Kidney epithelial cell (primary cell): Measurements from ENCODE around the gene TMTC1. TPM values are rescaled to one million over a fixed set of nuclear protein-coding genes. Genes with fewer than 3 reads are reported as not detected.

Experiments used
- DNase-seq: peaks from one replicate; pipeline ENCODE4 v3.0.0-alpha.2; 2010; ENCODE audit warnings: low read depth
- H3K27me3 ChIP-seq: 2 replicates; pipeline ENCODE4 v1.6.0; 2011; ENCODE audit warnings: low read length; ENCODE audit not compliant: control insufficient read depth, insufficient read depth
- H3K36me3 ChIP-seq: 2 replicates; pipeline ENCODE4 v1.5.1; 2011; ENCODE audit warnings: low read length; ENCODE audit not compliant: control insufficient read depth, insufficient read depth
- H3K4me3 ChIP-seq: 2 replicates; pipeline ENCODE4 v1.5.1; 2011; ENCODE audit warnings: low read depth, mild to moderate bottlenecking, control low read depth, low read length
- total RNA-seq: library from RNA; depleted of rRNA; stranded (reverse); fragments of >200 nt; gene quantifications from 2 replicates; pipeline ENCODE4 v1.2.3, GENCODE V29; 2015
- TF ChIP-seq, protein P1 (sequence below): IDR thresholded peaks from 2 replicates; pipeline ENCODE4 v1.5.1; 2011; ENCODE audit warnings: mild to moderate bottlenecking, moderate library complexity, low read length, control low read depth, inconsistent platforms; ENCODE audit not compliant: insufficient read depth, poor library complexity, severe bottlenecking

The TMTC1 gene
- total RNA-seq, 1 donor from 2014 or later = 1.6 TPM

- no peak for DNase-seq
- H3K36me3 ChIP-seq = no peaks in the 10 kb centered on the region
- H3K27me3 ChIP-seq = no peaks in the 10 kb centered on the region
- TF ChIP-seq, protein P1, sequence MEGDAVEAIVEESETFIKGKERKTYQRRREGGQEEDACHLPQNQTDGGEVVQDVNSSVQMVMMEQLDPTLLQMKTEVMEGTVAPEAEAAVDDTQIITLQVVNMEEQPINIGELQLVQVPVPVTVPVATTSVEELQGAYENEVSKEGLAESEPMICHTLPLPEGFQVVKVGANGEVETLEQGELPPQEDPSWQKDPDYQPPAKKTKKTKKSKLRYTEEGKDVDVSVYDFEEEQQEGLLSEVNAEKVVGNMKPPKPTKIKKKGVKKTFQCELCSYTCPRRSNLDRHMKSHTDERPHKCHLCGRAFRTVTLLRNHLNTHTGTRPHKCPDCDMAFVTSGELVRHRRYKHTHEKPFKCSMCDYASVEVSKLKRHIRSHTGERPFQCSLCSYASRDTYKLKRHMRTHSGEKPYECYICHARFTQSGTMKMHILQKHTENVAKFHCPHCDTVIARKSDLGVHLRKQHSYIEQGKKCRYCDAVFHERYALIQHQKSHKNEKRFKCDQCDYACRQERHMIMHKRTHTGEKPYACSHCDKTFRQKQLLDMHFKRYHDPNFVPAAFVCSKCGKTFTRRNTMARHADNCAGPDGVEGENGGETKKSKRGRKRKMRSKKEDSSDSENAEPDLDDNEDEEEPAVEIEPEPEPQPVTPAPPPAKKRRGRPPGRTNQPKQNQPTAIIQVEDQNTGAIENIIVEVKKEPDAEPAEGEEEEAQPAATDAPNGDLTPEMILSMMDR = no peak
- H3K4me3 ChIP-seq = no peak overlapping the region
Measured at GRCh38 chr12:29794862-29795261, 11.1 kb upstream of the TMTC1 start.

GRCh38 chr12:29792853-29793252 lies 9.1 kb upstream of the TMTC1 start:
- Histone ChIP-seq H3K36me3 (no peaks in the 10 kb centered on the region), H3K4me3 (no peak overlapping the region), H3K27me3 (no peaks in the 10 kb centered on the region)
- TF ChIP-seq, protein P1 = no peak
- no peak for DNase-seq

DNA sequence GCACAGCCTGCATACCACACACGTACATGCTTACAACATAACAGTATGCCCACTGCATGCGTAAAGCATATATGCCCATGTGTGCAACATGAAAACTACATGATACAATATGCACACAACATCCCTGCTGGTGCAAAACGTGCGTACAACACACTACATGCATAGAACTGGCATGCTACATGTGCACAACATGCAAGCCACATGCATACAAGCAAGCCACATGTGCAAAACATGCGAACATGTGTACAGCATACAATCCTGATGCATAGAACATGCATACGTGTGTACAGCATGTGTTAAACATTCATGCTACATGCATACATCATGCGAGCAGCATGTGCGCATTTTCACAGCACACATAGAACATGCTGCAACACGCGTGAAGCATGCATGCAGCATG lies 8.4 kb upstream of the TMTC1 start:
- Histone ChIP-seq H3K36me3 (no peaks in the 10 kb centered on the region), H3K4me3 (no peak overlapping the region), H3K27me3 (no peaks in the 10 kb centered on the region)
- no peak for DNase-seq
- TF ChIP-seq, protein P1 = no peak

- TF ChIP-seq, protein P1 = no peak
- Histone ChIP-seq H3K36me3 (no peaks in the 10 kb centered on the region), H3K27me3 (peaks cover 13% of the 10 kb centered on the region), H3K4me3 (peak overlapping the region; percentile 46)
- DNase-seq = no peak
Measured at GRCh38 chr12:29782871-29783772, 620 bp downstream of the TMTC1 start.

DNA sequence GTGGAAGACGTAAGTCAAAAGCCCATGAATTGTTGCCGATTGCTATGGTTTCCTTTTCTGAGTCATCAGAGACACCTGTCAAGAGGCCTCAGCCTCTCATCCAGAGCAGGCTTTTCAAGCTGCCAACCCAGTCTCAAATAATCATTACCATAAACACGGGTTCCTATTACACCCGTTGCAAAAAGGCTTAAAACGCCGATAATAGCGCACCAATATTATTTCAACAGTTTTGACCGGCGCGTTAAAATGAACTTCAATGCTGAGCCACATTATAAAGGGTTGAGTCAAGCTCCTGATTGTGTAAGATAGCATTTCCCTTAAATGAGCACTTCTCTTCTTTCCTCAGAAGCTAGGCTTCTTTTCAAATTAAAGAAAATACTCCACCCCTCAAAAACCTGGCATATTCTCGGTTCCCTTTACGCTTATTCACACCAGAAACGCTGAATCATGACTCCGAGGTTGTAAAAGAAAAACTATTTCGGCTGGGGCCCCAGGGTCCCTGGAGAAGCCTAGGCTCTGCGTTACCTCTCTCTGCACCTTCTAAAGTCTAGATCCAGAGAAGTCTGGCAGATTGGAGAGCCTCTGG lies 1.4 kb downstream of the TMTC1 start:
- peaks cover 13% of the 10 kb centered on the region for H3K27me3 ChIP-seq
- no peaks in the 10 kb centered on the region for H3K36me3 ChIP-seq
- H3K4me3 ChIP-seq = peak overlapping the region; percentile 46
- peak; percentile 16 for DNase-seq
- TF ChIP-seq, protein P1 = no peak
